ENCODE data around the gene ACTRT3.

DNA sequence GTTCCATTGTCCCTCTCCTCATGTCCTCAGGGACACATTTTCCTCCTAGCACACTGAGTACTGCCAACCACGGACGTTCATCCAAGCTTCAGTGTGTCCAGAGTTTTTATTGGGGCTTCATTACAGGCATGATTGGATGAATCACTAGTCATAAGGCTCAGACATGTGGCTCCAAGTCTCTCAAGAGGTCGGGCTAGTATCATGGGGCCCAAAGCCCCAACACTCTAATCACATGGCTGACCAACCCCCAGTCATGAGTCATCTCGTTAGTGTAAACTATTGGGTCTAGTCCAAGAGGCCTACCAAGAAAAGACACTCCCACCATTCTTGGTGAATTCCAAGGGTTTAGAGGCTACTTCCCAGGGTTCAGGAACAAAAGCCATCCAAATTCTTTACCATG, 8.9 kb downstream of the ACTRT3 start:
- no peak for TF ChIP-seq EZH2 (IDR thresholded peaks at IDR 0.05)
- TF ChIP-seq, protein P1, sequence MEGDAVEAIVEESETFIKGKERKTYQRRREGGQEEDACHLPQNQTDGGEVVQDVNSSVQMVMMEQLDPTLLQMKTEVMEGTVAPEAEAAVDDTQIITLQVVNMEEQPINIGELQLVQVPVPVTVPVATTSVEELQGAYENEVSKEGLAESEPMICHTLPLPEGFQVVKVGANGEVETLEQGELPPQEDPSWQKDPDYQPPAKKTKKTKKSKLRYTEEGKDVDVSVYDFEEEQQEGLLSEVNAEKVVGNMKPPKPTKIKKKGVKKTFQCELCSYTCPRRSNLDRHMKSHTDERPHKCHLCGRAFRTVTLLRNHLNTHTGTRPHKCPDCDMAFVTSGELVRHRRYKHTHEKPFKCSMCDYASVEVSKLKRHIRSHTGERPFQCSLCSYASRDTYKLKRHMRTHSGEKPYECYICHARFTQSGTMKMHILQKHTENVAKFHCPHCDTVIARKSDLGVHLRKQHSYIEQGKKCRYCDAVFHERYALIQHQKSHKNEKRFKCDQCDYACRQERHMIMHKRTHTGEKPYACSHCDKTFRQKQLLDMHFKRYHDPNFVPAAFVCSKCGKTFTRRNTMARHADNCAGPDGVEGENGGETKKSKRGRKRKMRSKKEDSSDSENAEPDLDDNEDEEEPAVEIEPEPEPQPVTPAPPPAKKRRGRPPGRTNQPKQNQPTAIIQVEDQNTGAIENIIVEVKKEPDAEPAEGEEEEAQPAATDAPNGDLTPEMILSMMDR (IDR thresholded peaks at IDR 0.05) = no peak
- no peak for TF ChIP-seq EZH2phosphoT487 (IDR thresholded peaks at IDR 0.05)
